Germinal center (tissue), 1 donor: Measurements from ENCODE around the gene PACS1.
"Not testable (repeated sequence)": the region's sequence is repeated elsewhere in the genome, so short reads cannot be mapped to it uniquely, and the experiment has no call there.

Source experiments
- DNase-seq: peaks from one replicate; pipeline ENCODE4 v3.0.0; 2012; ENCODE audit warnings: mixed read lengths, low spot score

PACS1 gene

DNA sequence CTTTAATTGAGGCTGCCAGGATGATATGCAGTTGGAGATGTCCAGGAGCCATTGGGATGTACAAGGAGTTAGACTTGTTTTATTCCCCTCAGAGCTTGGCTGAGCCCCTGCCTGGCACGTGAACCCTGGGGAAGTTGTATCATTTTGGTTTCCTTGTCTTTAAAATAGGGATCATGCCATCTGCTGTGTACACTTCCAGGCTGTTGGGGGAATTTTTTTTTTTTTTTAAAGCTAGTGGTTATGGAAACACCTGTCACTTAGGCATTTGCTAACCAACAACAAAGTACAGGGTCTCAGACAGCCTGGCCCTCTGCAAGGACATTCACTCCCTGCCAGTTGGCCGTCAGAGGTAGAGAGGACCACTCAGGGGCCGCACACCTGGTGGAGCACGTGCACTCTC, 189.9 kb downstream of the PACS1 start:
- DNase-seq, result no peak

DNA sequence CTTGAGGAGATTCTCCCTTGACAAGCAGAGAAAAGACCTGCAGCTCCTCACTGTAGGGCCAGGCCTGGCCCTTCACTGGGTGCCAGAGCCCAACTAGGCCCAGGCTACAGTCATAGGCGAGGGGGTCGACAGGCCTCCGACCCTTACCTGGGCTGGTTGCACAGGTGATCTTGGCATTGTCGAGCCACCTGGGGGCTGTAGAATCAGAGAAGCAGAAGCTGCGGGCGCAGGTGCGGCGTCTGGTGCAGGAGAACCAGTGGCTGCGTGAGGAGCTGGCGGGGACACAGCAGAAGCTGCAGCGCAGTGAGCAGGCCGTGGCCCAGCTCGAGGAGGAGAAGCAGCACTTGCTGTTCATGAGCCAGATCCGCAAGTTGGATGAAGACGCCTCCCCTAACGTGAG, 191.5 kb downstream of the PACS1 start:
- no peak for DNase-seq

DNA sequence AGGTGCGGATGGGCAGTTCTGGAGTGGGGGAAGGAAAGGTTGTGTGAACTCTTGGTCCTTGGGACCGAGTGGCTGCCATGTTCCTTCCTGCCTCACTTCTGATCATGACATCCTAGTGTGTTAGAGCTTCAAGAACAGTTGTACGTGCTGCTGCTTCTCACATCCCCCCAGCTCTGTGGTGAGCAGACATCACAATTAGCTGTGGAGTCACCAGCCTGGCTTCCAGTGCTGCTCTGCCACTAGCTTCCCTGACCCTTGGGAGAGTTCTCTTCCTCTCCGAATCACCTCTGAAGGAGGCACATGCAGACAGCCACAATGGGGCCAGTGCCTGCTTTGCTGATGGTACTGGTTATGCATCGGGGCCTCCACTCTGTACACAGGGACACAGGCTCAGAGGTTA, 192.1 kb downstream of the PACS1 start:
- no peak for DNase-seq

DNA sequence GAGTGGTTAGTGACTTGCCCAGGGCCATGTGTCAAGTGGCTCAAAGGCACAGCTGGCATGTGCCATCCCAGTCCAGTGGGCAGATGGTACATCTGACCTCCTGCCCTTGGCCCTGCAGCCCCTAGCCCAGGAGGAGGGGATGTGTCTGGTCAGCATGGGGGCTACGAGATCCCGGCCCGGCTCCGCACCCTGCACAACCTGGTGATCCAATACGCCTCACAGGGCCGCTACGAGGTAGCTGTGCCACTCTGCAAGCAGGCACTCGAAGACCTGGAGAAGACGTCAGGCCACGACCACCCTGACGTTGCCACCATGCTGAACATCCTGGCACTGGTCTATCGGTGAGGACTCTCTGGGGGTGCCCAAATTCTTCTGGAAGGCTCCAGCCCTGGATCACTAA, 192.6 kb downstream of the PACS1 start:
- no peak for DNase-seq

DNA sequence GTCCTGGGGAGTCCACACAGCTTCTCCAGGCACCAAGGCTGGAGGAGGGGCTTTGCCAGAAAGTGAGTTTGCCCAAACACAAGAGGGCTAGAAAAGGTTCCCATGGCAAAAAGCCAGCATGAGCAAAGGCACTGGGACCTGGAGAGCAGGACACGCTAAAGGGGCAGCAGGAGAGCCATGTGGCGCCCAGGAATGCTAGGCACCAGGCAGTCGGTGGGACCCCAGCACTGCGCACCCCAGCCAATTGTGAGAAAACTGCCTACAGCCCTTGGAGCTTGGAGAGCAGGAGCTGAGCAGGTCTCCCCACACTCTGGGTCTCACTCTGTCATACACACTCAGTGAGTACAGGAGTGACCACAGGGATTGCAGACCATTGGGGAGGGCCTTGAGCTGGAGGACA, 193.2 kb downstream of the PACS1 start:
- no peak for DNase-seq

DNA sequence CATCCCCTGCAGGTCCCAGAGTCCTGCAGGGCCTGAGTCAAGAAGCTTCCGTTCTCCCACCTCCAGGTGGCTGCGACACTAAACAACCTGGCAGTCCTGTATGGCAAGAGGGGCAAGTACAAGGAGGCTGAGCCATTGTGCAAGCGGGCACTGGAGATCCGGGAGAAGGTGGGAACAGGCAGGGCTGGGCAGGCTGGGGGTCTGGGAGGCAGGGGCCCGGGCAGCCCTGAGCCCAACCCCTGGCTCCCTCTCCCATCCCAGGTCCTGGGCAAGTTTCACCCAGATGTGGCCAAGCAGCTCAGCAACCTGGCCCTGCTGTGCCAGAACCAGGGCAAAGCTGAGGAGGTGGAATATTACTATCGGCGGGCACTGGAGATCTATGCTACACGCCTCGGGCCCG, 193.7 kb downstream of the PACS1 start:
- DNase-seq, result no peak

DNA sequence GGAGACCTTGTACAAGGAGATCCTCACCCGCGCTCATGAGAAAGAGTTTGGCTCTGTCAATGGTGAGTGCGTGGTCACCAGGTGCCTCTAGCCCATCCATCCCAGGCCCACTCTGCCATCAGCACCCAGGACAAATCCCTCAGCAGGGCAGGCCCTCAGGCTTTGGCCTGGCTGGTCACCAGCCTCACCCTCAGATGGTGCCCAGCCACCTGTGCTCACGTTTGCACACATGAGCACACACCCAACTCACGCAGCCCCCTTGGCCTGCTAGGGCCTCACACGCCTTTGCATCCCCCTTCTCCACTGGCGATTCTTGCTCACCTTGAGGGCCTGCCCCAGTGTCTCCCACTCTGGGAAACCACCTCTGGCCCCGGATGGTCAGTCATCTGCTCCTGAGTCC, 194.3 kb downstream of the PACS1 start:
- DNase-seq, result no peak

DNA sequence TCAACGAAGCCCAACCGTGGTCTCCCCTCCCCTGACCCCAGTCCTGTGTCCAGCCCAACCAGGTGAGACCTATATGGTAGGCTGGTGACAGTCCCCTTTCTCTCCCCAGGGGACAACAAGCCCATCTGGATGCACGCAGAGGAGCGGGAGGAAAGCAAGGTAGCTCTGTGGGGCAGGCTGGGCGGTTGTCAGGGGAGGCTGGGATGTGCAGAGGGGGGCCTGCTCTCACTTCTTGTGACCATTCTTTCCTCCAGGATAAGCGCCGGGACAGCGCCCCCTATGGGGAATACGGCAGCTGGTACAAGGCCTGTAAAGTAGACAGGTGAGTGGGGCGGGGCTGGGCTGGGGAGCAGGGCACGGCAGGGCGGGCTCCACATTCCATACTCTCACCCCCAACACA, 194.8 kb downstream of the PACS1 start:
- DNase-seq, result no peak

DNA sequence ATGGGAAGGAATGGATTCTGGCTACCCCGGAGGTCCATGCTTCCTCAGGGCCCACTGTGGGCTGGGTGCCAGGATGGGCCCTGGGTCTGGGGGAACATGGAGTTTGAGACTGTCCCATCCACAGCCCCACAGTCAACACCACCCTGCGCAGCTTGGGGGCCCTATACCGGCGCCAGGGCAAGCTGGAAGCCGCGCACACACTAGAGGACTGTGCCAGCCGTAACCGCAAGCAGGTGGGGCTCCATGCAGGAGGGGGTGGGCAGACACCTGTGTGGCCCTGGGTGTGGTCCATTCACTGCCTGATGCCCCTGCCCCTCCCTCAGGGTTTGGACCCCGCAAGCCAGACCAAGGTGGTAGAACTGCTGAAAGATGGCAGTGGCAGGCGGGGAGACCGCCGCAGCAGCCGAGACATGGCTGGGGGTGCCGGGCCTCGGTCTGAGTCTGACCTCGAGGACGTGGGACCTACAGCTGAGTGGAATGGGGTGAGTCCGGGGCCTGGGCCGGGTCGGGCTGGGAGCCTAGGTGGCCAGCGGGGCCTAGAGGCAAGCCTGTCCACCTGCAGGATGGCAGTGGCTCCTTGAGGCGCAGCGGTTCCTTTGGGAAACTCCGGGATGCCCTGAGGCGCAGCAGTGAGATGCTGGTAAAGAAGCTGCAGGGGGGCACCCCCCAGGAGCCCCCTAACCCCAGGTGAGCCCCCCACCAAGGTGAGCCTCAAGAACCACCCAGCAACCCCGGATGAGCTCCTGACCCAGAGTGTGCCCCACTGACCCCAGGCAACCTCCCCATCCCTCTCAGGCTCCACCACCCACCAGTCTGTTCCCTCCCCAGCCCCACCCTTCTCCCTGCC, 195.7 kb downstream of the PACS1 start:
- no peak for DNase-seq

DNA sequence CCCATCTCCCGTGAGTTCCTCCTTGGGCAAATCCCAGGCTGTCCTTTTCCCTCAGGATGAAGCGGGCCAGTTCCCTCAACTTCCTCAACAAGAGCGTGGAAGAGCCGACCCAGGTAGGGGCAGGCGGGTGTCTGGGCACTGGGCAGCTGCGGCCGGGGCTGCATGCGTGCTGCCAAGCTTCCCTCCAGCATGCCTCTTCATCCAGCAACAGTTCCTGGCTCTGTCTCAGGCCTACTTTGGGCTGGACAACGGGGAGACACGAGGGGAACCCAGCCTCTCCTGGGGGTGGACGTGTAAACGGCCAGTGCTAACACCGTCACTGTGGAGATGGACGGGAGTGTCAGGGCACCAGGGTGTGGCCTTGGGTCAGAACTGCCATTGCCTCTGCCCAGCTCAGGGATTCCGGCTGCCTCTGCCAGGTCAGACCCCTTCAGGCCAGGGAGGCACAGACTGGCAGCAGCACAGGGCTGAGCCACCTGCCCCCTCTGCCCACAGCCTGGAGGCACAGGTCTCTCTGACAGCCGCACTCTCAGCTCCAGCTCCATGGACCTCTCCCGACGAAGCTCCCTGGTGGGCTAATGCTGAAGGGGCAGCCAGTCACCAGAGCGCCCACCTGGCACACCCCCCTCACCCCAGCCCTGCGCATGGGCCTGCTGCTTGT, 196.4 kb downstream of the PACS1 start:
- DNase-seq, result no peak

DNA sequence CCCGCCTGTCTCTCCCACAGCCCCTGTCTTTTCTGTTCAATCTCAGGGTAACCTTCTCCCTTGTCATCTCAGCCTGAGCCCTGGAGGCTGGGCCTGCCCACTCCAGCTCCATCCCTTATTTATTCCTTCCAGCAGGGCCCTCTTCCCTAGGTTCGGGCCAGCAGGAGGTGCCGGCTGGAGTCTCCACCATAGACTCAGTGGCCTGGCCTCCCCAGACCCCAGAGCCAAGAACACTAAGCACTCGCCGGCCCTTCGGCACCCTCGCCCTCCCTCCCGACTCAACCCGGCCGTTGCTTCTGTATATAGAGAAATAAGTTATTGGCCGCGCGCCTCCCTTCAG, 196.9 kb downstream of the PACS1 start:
- DNase-seq, result no peak

DNA sequence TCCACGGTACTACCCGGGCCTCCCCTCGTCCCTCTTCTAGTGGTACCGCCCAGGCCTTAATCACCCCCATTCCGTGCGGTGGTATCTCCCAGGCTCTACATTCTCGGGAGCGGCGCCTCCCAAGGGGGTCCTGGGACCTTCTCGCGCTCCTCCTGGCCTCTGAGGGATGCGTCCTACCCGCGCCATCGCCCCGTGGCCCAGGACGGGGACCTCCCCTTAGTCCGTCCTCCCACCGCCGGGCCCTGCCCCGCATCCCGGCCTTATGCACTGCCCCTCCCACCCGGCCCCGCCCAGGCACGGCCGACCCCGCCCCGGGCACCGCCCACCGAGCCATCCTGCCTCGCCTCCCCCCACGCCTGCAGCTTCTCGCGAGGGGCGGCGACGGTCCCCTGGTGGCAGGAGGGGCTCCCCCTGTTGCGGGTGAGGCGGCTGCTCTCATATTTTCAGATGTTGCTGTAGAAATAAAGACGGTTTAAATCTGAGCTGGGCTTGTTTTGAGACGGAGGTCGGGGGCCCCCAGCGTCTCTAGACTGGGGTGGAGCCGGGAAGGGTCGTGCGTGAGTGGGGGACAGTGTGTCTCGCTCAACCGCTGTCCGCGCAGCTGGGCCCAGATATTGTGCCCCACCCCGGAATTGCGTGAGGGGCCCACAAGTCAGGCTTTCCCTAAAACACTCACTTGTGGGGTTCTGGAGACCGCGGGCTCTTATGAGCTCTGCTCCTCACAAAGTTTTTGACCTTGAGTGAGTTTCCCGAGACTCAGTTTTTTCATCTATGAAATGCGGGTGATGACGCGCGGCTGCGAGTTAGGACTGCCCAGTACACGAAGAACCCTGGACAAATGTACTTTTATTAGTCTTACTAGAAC, 197.5 kb downstream of the PACS1 start:
- peak; percentile 88 for DNase-seq

DNA sequence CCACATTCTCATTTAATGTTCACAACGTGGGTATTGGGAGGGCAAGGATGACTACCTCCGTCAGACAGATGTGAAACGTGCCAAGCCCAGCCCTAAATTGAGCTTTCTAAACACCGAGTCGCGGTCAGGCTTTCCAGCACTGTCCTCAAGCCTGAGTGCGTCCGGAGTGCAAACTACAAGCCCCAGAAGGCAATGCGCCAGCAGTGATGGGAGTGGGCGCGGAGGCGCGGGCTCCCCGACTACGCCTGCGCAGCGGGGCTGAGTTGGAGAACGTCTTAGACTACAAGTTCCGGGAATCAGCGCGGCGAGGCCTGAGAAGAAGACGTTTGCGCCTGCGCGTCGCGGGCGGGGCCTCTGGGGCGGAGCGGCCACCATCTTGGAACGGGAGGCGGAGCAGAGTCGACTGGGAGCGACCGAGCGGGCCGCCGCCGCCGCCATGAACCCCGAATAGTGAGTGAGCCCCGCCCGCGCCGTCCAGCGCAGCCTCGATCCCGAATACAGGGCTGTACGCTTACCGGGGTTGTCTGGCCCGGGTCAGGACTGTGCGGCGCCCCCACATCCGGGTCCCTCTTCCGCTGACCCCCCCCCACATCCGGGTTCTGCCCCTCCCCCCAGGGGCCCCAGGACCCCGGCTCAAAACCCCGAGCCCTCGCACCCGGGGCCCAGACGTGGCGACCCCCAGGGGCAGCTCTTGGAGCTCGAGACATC, 198.3 kb downstream of the PACS1 start, which contains the start of gene RAB1B:
Gene RAB1B, plus strand, starts transcription at position 396 of the 708 bp plus-strand sequence. Its CDS starts 41 bp downstream, at position 437.
- peak; percentile 97 for DNase-seq

DNA sequence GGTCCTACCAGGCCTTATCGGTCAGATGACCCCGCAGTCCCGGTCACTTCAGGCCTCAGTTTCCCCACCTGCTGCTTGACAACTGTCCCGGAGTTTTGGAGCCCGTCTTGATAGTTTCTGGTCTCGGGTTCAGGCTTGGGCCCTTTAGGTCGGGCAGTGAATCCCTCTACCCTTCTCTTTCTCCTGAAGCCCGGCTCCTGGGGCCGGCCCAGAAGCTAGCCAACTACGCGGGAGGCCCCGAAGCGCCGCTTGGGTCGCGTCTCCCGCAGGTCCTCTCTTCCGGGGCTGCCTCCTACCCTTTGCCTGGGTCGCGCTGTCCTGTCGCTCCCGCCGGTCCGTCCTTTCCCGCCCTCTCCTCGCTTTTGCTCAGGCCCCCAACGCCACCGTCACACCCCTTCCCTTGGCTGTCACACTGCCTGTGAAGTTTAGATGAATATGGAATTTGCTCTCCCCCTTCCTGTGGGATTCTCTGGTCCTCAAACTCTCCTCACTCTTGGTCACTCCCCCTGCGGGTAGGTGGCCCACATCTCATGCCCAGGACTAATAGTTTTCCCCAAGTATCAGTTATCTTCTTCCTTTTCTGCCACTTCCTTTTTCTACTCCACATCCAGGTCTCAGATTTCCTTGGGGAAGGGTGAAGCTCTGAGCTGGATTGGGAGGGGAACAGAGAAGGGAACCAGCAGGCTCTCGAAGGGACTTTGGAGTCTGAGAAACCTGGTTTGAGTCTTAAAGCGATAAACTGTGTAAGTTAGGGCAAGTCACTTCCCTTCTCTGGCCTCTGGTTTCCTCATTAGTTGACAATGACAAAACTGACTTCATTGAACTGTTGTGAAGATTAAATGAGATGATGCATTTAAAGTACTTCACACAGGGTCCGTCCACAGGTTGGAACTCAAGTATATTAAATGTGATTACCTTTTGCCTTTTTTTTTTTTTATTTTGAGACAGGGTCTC, 199.2 kb downstream of the PACS1 start:
- DNase-seq, result peak; percentile 33

DNA sequence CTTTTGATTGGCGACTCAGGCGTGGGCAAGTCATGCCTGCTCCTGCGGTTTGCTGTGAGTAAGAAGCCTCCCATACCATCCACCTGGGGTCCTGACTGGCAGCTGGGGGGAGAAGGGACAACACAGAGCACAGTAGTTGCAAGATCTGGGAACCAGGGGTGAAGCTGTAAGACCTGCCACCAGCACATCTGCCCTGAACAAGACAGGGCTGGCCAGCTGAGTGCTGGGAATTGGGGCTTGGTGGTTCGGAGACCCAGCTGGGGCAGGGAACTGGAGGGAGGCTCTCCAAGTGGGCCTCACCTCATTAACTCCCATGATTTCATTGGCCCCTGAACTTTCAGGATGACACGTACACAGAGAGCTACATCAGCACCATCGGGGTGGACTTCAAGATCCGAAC, 201.7 kb downstream of the PACS1 start:
- no peak for DNase-seq

DNA sequence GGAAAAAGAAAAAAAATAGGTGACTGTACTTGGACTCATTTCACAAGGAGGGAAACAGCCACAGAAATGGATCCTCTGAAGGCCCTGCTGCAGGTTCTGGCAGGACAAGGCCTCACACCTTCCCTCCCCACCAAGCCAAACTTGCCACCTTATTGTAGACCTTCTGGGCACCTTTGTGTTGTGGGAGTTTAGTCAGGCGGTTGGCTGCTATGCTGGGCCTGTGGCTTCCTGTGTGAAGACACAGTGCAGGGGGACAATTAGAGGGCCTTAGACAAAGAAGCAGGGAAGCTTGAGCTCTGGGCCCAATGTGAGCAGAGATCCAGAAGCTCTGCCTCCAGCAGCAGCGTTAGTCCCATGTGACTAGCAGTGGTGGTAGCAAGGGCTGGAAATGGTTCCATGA, 202.5 kb downstream of the PACS1 start:
- no peak for DNase-seq

DNA sequence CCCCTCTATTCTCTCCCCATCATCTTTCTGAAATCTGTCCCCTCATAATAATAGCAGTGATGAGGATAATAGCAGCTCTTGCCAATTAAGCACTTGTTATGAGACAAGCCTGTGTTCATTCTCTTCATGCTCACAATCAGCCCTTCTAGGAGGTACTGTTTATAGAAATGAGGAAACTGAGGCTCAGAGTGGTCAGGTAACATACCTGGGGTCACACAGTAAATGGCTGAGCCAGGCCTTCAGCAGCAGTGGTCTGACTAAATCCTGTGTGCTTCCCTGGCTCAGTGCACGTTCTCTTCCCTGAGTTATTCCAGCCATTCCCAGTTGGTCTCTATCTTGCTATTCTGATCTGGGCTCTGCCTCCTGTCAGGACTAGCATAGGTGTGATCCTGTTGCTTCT, 204.1 kb downstream of the PACS1 start:
- DNase-seq, result no peak

DNA sequence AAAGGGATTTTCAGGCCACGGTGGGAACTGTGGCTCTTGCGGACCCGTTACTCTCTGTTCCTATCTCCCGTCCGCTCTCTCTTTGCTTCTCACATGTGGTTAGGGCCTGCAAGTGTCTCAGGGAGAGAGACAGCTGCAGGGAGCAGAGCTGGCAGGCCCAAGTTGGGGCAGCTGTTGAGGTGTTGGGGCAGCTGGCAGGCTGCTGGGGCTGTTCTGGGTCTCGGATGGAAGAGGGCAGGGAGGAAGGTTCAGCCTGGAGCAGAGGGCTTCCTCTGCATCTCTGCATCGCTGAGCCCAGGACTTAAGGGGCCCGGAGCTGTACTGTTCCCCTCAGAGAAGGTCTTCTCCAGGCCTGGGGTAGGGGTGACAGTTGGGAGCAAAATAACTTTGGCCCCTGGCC, 205.3 kb downstream of the PACS1 start:
- no peak for DNase-seq

DNA sequence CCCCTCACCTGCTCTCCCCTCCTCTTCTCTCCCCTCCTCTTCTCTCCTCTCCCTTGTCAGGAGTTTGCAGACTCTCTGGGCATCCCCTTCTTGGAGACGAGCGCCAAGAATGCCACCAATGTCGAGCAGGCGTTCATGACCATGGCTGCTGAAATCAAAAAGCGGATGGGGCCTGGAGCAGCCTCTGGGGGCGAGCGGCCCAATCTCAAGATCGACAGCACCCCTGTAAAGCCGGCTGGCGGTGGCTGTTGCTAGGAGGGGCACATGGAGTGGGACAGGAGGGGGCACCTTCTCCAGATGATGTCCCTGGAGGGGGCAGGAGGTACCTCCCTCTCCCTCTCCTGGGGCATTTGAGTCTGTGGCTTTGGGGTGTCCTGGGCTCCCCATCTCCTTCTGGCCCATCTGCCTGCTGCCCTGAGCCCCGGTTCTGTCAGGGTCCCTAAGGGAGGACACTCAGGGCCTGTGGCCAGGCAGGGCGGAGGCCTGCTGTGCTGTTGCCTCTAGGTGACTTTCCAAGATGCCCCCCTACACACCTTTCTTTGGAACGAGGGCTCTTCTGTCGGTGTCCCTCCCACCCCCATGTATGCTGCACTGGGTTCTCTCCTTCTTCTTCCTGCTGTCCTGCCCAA, 206.0 kb downstream of the PACS1 start:
- DNase-seq, result no peak

DNA sequence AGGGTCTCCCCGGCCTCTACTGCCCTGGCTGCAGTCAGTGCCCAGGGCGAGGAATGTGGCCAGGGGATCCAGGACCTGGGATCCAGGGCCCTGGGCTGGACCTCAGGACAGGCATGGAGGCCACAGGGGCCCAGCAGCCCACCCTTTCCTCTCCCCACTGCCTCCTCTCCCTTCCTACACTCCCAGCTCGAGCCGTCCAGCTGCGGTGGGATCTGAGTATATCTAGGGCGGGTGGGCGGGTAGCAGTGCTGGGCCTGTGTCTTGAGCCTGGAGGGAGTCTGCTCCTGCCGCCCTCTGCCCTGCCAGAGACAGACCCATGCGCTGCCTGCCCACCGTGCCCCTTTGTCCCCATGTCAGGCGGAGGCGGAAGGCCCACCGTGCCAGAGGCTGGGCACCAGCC, 206.5 kb downstream of the PACS1 start:
- not testable (repeated sequence) for DNase-seq
